ENCODE results near the gene ATG2B. TPM values are rescaled to one million over a fixed set of nuclear protein-coding genes. Genes with fewer than 3 reads are reported as not detected.
"Not testable (repeated sequence)": the region's sequence is repeated elsewhere in the genome, so short reads cannot be mapped to it uniquely, and the experiment has no call there.

ATG2B gene
- total RNA-seq, 2 donors from 2014 or later = 18.3 to 20.5 TPM

DNA sequence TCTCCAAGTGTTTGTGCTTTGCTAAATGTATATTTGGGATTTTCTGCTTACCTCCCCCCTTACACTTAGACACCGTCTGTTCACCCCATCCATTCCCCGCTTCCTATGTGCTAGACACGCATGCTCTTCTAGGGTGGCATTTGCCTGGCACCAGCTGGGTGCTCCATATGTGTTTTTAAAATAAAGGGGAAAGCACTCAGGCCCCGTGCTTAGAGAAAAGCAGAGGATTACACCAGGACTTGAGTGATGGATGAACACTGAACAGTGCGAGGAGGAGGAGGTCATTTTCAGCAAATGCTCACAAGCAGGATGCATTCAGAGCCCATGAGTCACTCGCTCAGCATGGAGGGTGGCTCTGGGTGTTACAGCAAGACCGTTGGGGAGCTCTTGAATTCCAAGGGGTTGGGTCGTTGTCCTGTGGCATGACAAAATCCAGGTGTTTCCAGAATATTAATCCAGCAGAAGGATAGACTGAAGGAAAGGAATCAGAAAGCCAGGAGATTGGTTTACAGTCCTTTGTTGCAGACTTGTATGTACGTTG, 110.1 kb downstream of the ATG2B start:
- no peak for ATAC-seq (replicated peaks)
- no peaks in the 10 kb centered on the region for H3K36me3 Mint-ChIP-seq (ENCODE audit: low read depth)
- H3K27me3 Mint-ChIP-seq = peaks cover 41% of the 10 kb centered on the region
- H3K27ac Mint-ChIP-seq = no peak overlapping the region
- no peaks in the 10 kb centered on the region for H3K9me3 Mint-ChIP-seq
- H3K4me3 Mint-ChIP-seq = no peak overlapping the region
- no peaks in the 10 kb centered on the region for H3K4me1 Mint-ChIP-seq

DNA sequence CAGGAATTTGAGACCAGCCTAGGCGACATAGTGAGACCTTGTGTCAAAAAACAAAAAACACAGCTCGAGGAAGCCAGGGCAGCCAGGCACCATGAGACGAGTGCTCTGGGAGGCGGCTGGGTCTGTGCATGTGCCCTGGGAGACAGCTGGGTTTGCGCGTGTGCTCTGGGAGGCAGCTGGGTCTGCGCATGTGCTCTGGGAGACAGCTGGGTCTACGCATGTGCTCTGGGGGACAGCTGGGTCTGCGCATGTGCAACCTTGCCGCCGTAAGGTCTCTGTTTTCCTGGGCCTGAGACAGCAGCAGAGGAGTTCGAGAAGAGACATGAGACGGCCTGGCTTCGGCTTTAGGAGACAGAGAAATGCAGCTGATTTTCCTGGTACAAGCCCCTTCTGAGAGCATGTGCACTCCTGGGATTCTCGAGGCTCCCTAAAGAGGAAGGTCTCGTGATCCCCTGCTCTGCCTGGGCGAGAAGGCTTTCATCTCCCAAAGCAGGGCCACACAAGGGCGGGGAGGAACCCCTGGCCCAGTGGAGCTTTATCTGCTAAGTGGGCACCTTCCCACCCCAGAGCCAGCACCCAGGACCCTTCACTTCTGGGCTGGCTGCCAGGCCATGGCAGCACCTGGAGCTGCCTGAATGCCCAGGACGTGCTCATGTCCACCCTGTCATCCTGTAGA, 110.7 kb downstream of the ATG2B start:
- ATAC-seq (replicated peaks) = peak; percentile 40
- peaks cover 38% of the 10 kb centered on the region for H3K27me3 Mint-ChIP-seq
- H3K4me1 Mint-ChIP-seq = no peaks in the 10 kb centered on the region
- no peak overlapping the region for H3K27ac Mint-ChIP-seq
- H3K9me3 Mint-ChIP-seq = no peaks in the 10 kb centered on the region
- H3K36me3 Mint-ChIP-seq (ENCODE audit: low read depth) = no peaks in the 10 kb centered on the region
- H3K4me3 Mint-ChIP-seq = no peak overlapping the region

DNA sequence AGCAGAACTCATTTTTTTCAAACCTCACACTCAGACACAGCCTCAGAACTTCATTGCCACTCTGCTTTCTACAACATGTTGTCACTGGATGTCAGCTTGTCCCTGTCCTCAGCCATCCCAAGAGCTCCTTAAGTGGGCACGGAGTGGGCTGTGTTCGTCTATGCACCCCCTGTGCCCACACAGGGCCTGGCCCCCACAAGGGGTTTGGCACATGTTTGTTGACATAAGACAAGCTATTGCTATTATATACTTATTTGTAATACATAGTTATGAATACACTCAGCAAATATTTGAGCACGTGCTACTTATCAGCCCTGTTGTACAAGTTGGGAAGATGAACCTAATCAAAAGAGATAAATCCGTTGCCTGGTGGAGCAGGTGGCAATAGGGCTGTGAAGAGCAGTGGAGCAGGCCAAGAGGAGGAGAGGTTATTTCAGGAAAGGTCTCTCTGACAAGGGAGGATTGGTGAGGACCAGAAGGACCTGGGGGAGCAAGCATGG, 111.4 kb downstream of the ATG2B start:
- no peaks in the 10 kb centered on the region for H3K4me1 Mint-ChIP-seq
- no peaks in the 10 kb centered on the region for H3K36me3 Mint-ChIP-seq (ENCODE audit: low read depth)
- H3K27me3 Mint-ChIP-seq = peaks cover 35% of the 10 kb centered on the region
- no peaks in the 10 kb centered on the region for H3K9me3 Mint-ChIP-seq
- H3K4me3 Mint-ChIP-seq = no peak overlapping the region
- H3K27ac Mint-ChIP-seq = no peak overlapping the region
- ATAC-seq (replicated peaks) = no peak

DNA sequence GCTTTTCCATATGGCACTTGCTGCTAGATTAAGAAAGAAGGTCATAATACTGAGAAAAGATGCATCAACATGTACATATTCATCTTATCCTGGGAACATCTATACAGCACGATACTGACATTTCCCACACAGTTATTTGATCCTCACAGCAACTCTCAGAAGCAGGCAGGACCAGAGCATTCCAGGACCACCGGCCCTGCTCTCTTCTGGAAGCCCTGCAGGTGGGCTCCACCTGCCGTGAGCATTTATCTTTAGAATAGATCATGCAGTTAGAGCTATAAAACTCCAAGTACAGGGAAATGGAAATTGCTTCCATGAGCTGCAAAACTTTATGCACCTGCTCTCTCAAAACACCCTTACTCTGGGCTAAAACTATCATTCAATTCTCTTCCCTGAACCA, 112.7 kb downstream of the ATG2B start:
- no peak for ATAC-seq (replicated peaks)
- H3K4me3 Mint-ChIP-seq = no peak overlapping the region
- no peaks in the 10 kb centered on the region for H3K36me3 Mint-ChIP-seq (ENCODE audit: low read depth)
- H3K27ac Mint-ChIP-seq = no peak overlapping the region
- no peaks in the 10 kb centered on the region for H3K4me1 Mint-ChIP-seq
- peaks cover 31% of the 10 kb centered on the region for H3K27me3 Mint-ChIP-seq
- no peaks in the 10 kb centered on the region for H3K9me3 Mint-ChIP-seq

DNA sequence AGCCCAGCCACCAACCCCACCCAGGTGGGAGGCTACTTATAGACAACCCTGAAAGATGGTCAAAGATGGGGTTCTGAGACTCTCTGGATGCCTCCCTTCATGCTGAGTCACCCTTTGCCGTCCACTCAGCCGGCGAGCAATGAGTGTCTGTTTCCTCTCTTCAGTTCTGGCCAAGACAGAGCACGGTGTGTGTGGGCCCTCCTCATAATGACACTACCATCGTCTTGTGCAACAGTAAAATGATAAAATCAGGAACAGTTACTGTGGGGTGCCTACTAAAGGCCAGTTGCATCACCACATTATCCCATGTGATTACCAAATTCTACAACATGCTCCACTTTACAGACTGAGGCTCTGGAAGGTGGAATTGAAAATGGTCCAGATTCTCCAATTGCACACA, 114.1 kb downstream of the ATG2B start:
- H3K9me3 Mint-ChIP-seq = no peaks in the 10 kb centered on the region
- H3K27me3 Mint-ChIP-seq = peaks cover 28% of the 10 kb centered on the region
- H3K4me3 Mint-ChIP-seq = no peak overlapping the region
- ATAC-seq (replicated peaks) = no peak
- no peaks in the 10 kb centered on the region for H3K4me1 Mint-ChIP-seq
- H3K27ac Mint-ChIP-seq = no peak overlapping the region
- H3K36me3 Mint-ChIP-seq (ENCODE audit: low read depth) = no peaks in the 10 kb centered on the region

DNA sequence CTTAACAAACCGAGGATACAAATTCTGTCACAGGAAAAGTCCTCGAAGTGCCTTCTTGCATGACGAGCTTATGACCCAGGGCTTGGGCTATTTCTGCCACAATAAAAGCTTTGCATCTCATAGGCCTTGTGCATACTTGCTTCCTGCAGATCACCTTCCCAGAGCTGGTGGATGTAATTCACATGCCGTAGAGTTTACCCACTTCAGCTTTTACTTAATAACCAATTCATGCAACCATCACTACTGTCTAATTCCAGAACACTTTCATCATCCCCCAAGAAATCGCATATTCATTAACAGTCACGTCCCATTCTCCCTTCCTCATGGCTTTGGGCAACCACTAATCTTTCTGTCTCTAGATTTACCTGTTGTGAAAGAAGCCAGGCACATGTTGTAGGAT, 116.1 kb downstream of the ATG2B start:
- Mint-ChIP-seq H3K27me3 (peaks cover 16% of the 10 kb centered on the region), H3K36me3 (ENCODE audit: low read depth) (no peaks in the 10 kb centered on the region), H3K4me1 (no peaks in the 10 kb centered on the region), H3K27ac (no peak overlapping the region), H3K9me3 (no peaks in the 10 kb centered on the region), H3K4me3 (no peak overlapping the region)
- ATAC-seq (replicated peaks) = no peak

DNA sequence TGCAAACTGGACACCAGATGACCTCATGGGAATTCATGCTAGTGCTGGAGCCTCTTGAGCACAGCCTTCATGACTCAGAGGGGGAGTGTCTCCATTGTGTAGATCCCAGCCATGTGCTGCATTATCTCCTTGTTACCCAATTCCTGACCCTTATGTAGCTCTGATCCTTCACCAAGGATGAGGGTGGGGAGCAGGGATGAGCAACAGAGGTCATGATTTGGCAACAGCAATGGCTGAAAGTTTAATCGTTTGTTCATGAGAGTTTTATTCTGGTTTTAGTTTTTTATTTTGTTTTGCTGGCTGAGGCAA, 116.6 kb downstream of the ATG2B start:
- Mint-ChIP-seq H3K4me1 (no peaks in the 10 kb centered on the region), H3K9me3 (no peaks in the 10 kb centered on the region), H3K27me3 (peaks cover 10% of the 10 kb centered on the region), H3K4me3 (no peak overlapping the region), H3K36me3 (ENCODE audit: low read depth) (no peaks in the 10 kb centered on the region), H3K27ac (no peak overlapping the region)
- no peak for ATAC-seq (replicated peaks)

DNA sequence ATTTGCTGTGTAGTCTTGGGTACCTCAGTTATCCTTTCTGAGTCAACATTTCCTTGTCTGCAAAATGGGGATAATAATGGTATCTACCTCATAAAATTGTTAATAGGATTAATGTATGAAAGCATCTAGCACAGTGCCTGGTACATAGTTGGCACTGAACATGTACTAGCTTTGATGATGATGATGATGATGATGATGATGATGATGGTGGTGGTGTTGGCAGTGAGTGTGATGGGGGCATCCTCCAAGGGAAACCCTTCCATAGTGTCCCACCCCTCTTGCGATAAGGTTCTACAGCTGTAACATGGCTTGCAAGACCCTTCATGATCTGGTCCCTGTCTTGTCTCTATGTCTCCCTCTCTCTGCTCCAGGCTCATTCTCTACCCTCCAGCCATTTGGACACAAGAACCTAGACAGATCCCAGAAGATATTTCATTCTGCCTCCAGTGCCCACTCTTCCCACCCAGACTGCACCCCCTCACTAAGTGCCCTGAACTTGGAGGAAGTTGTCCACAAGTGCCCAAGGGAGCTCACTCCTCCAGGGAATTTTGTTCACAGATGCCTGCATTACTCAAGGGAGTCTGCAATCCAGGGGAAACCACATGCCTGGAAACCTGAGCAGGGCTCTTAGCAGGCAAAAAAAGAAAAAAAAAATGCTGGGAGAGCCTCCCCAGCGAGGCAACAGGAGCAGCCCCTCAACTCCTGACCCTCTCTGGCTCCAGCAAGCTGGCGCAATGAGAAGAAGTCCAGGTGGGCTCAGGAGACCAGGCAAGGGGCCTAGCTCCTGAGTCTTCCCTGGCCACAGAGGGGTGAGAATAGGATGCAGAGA, 117.2 kb downstream of the ATG2B start:
- H3K9me3 Mint-ChIP-seq = no peaks in the 10 kb centered on the region
- no peaks in the 10 kb centered on the region for H3K4me1 Mint-ChIP-seq
- H3K36me3 Mint-ChIP-seq (ENCODE audit: low read depth) = no peaks in the 10 kb centered on the region
- peaks cover 7% of the 10 kb centered on the region for H3K27me3 Mint-ChIP-seq
- H3K27ac Mint-ChIP-seq = no peak overlapping the region
- H3K4me3 Mint-ChIP-seq = no peak overlapping the region
- ATAC-seq (replicated peaks) = no peak

DNA sequence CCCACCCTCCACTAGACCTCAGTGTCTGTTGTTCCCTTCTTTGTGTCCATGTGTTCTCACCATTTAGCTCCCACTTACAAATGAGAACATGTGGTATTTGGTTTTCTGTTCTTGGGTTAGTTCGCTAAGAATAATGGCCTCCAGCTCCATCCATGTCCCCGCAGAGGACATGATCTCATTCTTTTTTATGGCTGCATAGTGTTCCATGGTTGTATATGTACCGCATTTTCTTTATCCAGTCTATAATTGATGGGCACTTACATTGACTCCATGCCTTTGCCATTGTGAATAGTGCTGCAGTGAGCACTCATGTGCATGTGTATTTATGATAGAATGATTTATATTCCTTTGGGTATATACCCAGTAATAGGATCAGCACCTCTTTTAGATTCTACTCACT, 118.1 kb downstream of the ATG2B start:
- not testable (repeated sequence) for H3K9me3 Mint-ChIP-seq; H3K36me3 Mint-ChIP-seq (ENCODE audit: low read depth); ATAC-seq (replicated peaks); H3K4me1 Mint-ChIP-seq; H3K4me3 Mint-ChIP-seq; H3K27me3 Mint-ChIP-seq; H3K27ac Mint-ChIP-seq

DNA sequence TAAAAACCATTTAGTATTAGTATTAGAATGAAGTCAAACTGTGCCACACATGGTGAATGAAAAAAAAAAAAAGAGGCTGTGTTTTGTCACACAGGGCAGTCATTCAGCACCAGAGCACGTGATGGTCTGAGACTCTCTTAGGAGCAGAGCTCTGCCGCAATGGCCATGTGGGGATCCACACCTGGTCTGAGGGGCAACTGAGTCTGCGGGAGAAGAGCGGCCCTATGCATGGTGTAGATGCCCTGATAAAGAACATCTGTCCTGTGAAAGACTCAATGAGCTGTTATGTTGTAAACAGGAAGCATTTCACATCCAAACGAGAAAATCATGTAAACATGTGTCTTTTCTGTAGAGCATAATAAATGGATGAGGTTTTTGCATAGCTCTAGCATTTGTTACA, 119.4 kb downstream of the ATG2B start:
- H3K27me3 Mint-ChIP-seq = peaks cover 9% of the 10 kb centered on the region
- no peaks in the 10 kb centered on the region for H3K4me1 Mint-ChIP-seq
- no peak for ATAC-seq (replicated peaks)
- no peak overlapping the region for H3K4me3 Mint-ChIP-seq
- H3K27ac Mint-ChIP-seq = no peak overlapping the region
- no peaks in the 10 kb centered on the region for H3K36me3 Mint-ChIP-seq (ENCODE audit: low read depth)
- no peaks in the 10 kb centered on the region for H3K9me3 Mint-ChIP-seq

DNA sequence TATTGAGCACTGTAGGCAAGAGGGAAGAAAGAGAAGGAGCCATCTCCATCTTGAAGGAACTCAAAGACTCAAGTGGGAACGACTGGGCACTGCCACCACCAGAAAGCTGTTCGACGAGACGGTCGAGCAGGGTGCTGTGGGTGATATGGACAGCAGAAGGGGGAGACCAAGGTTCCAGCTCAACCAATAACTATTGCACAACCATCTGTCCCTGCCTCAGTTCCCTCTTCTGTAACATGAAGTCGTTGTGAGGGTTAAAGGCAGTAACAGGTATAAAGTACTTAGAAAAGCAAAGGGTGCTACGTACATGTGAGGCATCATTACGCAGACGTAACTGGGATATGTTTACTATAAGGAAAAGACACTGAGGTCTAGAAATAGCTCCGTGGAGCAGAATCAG, 121.0 kb downstream of the ATG2B start:
- H3K4me3 Mint-ChIP-seq = no peak overlapping the region
- no peaks in the 10 kb centered on the region for H3K4me1 Mint-ChIP-seq
- peaks cover 9% of the 10 kb centered on the region for H3K27me3 Mint-ChIP-seq
- no peak overlapping the region for H3K27ac Mint-ChIP-seq
- H3K9me3 Mint-ChIP-seq = no peaks in the 10 kb centered on the region
- no peak for ATAC-seq (replicated peaks)
- H3K36me3 Mint-ChIP-seq (ENCODE audit: low read depth) = no peaks in the 10 kb centered on the region

DNA sequence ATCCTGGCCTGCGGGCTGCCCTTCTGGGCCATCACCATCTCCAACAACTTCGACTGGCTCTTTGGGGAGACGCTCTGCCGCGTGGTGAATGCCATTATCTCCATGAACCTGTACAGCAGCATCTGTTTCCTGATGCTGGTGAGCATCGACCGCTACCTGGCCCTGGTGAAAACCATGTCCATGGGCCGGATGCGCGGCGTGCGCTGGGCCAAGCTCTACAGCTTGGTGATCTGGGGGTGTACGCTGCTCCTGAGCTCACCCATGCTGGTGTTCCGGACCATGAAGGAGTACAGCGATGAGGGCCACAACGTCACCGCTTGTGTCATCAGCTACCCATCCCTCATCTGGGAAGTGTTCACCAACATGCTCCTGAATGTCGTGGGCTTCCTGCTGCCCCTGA, 122.5 kb downstream of the ATG2B start:
- no peaks in the 10 kb centered on the region for H3K36me3 Mint-ChIP-seq (ENCODE audit: low read depth)
- ATAC-seq (replicated peaks) = no peak
- peaks cover 9% of the 10 kb centered on the region for H3K27me3 Mint-ChIP-seq
- no peak overlapping the region for H3K4me3 Mint-ChIP-seq
- H3K27ac Mint-ChIP-seq = no peak overlapping the region
- H3K4me1 Mint-ChIP-seq = no peaks in the 10 kb centered on the region
- no peaks in the 10 kb centered on the region for H3K9me3 Mint-ChIP-seq

DNA sequence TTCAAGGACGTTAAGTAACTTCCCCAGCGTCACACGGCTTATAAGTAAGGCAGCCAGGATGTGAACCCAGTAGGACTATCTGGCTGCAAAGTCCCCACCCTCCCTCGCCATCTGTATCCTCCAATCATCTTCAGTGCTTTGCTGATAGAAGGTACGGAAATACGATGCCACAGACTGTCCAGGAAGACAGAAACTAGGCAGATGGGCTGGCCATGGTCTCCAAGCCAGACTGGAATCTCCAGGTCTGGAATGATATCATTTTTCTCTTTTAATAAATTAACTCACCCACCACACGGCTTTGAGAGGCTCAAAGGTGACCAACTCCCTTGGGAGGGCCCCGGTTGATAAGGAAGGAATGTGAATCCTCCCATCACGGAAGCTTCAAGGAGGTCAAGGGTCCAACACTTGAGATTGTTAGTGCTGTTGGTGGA, 123.4 kb downstream of the ATG2B start:
- Mint-ChIP-seq H3K4me1 (peaks cover 4% of the 10 kb centered on the region), H3K27ac (no peak overlapping the region), H3K36me3 (ENCODE audit: low read depth) (no peaks in the 10 kb centered on the region), H3K9me3 (no peaks in the 10 kb centered on the region), H3K4me3 (no peak overlapping the region), H3K27me3 (peaks cover 9% of the 10 kb centered on the region)
- ATAC-seq (replicated peaks) = no peak

DNA sequence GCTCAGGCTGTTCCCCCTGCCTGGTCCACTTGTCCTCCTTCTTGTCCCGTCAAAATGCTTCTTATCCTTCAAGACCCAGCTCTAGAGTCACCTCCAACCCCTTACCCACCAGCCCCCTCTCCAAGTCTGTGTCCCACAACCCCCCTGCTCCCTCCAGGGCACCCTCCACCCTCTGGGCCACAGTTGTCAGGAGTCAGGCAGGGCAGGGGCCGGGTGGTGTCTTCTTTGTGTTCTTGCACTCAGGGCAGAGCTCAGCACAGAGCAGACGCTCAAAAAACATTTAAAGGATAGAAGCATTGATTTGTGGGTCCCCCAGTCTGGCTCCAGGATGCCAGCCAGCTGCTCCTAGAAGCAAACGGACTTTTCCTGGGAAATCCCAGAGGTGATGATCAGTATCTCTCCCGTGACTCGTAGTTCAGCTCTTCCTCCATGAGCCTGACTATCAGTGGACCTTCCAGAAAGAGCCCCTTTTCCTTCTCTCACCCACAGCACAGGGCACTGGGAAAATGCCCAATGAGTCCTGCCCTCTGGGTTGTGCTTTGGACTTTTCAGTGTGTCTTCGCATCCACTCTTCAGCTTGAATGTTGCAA, 124.4 kb downstream of the ATG2B start:
- Mint-ChIP-seq H3K4me1 (peaks cover 4% of the 10 kb centered on the region), H3K36me3 (ENCODE audit: low read depth) (no peaks in the 10 kb centered on the region), H3K9me3 (no peaks in the 10 kb centered on the region), H3K27me3 (peaks cover 9% of the 10 kb centered on the region), H3K4me3 (no peak overlapping the region), H3K27ac (no peak overlapping the region)
- no peak for ATAC-seq (replicated peaks)

DNA sequence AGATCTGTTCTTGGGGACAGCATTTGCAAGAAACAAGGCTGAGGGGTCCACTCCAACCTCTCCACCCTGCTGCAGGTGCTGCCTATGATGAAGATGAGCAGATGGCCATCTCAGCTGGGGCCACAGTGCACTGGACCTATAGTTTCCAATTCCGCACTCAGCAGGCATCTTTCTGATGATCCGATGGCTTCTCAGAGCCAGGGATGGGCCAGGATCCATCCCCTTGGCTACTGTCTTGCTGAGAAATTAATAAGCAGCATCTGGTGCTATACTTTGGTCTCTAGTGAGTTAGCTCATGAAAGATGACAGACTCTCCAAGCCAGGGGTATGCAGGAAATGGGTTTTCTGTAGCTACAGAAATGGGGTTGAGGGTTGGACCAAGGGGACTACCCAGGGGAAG, 125.5 kb downstream of the ATG2B start:
- ATAC-seq (replicated peaks) = no peak
- Mint-ChIP-seq H3K4me3 (no peak overlapping the region), H3K27me3 (peaks cover 9% of the 10 kb centered on the region)

More for the DNA sequence above, 125.5 kb downstream of the ATG2B start:
- H3K9me3 Mint-ChIP-seq = no peaks in the 10 kb centered on the region
- no peak overlapping the region for H3K27ac Mint-ChIP-seq
- H3K36me3 Mint-ChIP-seq (ENCODE audit: low read depth) = no peaks in the 10 kb centered on the region
- peaks cover 4% of the 10 kb centered on the region for H3K4me1 Mint-ChIP-seq

Measured in activated T-helper 17 cell treated with anti-CD3 and anti-CD28 coated beads, Interleukin-2, amount 50 U/mL, for 72 hours (primary cell).